ENCODE results near the gene ZNF598.

DNA sequence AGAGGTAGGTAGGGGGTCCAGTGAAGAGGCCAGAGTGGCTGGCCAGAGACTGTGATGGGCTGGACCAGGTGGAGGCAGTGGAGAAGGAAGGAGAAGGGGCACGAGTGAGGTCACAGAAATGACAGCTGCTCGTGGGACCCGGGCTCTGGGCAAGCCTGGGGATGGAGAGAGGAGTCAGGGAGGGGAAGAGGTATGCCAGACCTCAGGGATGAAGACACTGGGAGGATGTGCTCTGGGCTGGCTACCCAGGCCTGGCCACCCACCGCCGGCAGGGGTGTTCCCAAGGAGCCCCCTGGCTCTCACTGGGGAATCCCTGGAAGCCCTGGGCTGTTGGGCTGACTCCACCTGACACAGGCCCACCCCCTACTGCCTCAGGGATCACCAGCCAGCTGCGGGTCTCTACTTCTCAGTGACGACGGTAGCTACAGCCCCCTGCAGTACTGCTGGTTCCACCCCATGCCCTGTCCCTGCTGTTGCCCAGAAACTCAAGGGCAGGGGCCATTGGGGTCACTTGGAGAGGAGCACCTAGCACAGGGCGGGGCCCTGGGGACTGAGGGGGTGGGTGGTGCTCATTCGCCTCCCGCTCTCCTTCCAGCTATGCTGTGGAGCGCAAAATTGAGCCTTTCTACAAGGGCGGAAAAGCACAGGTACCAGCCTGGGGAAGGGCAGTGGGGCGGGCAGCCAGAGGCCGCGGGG is 36.0 kb downstream of the ZNF598 start:
- TF ChIP-seq, protein P1, sequence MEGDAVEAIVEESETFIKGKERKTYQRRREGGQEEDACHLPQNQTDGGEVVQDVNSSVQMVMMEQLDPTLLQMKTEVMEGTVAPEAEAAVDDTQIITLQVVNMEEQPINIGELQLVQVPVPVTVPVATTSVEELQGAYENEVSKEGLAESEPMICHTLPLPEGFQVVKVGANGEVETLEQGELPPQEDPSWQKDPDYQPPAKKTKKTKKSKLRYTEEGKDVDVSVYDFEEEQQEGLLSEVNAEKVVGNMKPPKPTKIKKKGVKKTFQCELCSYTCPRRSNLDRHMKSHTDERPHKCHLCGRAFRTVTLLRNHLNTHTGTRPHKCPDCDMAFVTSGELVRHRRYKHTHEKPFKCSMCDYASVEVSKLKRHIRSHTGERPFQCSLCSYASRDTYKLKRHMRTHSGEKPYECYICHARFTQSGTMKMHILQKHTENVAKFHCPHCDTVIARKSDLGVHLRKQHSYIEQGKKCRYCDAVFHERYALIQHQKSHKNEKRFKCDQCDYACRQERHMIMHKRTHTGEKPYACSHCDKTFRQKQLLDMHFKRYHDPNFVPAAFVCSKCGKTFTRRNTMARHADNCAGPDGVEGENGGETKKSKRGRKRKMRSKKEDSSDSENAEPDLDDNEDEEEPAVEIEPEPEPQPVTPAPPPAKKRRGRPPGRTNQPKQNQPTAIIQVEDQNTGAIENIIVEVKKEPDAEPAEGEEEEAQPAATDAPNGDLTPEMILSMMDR (conservative IDR thresholded peaks at IDR 0.05 in 1 of 2, IDR thresholded peaks at IDR 0.05 in 1 of 2; ENCODE audit: extremely low read depth in 1 of 2, insufficient read depth in 1 of 2, low read depth in 1 of 2, low read length in 2 of 2), result no peak
- TF ChIP-seq EZH2 (IDR thresholded peaks at IDR 0.05; ENCODE audit: borderline replicate concordance, low read length), result no peak

Measured in mammary epithelial cell (primary cell).